ENCODE results near the gene TMEFF2. TPM values are rescaled to one million over a fixed set of nuclear protein-coding genes. Genes with fewer than 3 reads are reported as not detected.

The TMEFF2 gene
- total RNA-seq, 2 experiments from 2014 or later = not detected

- Mint-ChIP-seq H3K9me3 (no peaks in the 10 kb centered on the region), H3K4me3 (no peak overlapping the region), H3K36me3 (ENCODE audit: low read depth) (no peaks in the 10 kb centered on the region), H3K4me1 (ENCODE audit: low read depth) (peaks cover 23% of the 10 kb centered on the region), H3K27me3 (ENCODE audit: low read depth) (no peaks in the 10 kb centered on the region), H3K27ac (no peak overlapping the region)
- CTCF ChIA-PET = no interaction called here
- intact Hi-C loops (cut with micrococcal nuclease) = loop anchor here (10.0 kb wide), 1 partner anchor 518 kb away; no protein-coding TSS in a partner anchor
- DNase-seq = no peak
Observed at GRCh38 chr2:192072778-192073177, 122.0 kb downstream of the TMEFF2 start.

DNA sequence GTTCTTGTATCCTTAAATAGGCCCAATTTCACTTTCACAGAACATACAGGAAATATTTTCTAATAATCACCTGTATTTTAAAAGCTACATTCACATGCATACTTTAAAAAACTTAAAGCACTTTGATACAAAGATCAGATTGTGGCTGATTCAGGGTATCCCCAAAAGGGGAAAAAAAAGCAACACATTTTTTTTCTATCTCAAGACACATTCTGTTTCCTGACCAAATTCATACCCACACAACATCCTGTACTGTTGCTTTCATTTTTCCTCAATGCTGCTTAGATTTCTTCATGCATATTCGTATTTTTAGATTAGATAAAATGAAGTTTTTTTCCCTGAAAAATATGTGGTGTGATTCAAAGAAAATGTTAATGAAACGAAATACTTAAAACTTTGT lies 122.5 kb downstream of the TMEFF2 start:
- Mint-ChIP-seq H3K27me3 (ENCODE audit: low read depth) (no peaks in the 10 kb centered on the region), H3K27ac (no peak overlapping the region), H3K4me3 (no peak overlapping the region), H3K4me1 (ENCODE audit: low read depth) (peaks cover 23% of the 10 kb centered on the region), H3K9me3 (no peaks in the 10 kb centered on the region), H3K36me3 (ENCODE audit: low read depth) (no peaks in the 10 kb centered on the region)
- CTCF ChIA-PET = interaction anchor here (1.6 kb wide), 1 partner anchor 91 kb away, joined by 5 read pairs; no protein-coding TSS in a partner anchor
- DNase-seq = no peak
- intact Hi-C loops (cut with micrococcal nuclease) = loop anchor here (10.0 kb wide), 1 partner anchor 517 kb away; no protein-coding TSS in a partner anchor

DNA sequence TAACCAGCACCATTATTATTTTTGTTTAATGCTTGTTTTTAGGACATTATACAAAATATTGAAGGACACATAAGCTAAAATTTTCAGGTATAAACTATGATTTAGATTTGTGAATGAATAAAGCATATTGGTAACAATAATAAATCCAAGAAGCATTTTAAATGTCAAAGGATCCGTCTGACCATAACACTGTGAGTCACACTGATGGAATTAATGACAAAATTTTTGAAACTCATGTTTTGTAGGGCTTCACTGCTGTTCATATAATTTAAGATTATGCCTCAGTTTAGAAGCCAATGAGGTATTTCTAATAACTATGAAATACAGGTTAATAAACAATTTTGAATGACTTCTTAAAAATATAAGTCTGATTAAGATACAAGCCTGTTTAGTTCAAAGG lies 124.6 kb downstream of the TMEFF2 start:
- Mint-ChIP-seq H3K4me3 (no peak overlapping the region), H3K27ac (no peak overlapping the region), H3K4me1 (ENCODE audit: low read depth) (peaks cover 16% of the 10 kb centered on the region), H3K27me3 (ENCODE audit: low read depth) (no peaks in the 10 kb centered on the region), H3K36me3 (ENCODE audit: low read depth) (no peaks in the 10 kb centered on the region), H3K9me3 (no peaks in the 10 kb centered on the region)
- CTCF ChIA-PET = no interaction called here
- intact Hi-C loops (cut with micrococcal nuclease) = loop anchor here (10.0 kb wide), 1 partner anchor 515 kb away; no protein-coding TSS in a partner anchor
- DNase-seq = no peak

- Mint-ChIP-seq H3K9me3 (no peaks in the 10 kb centered on the region), H3K4me1 (ENCODE audit: low read depth) (peaks cover 16% of the 10 kb centered on the region), H3K27me3 (ENCODE audit: low read depth) (peaks cover 3% of the 10 kb centered on the region), H3K36me3 (ENCODE audit: low read depth) (no peaks in the 10 kb centered on the region), H3K4me3 (no peak overlapping the region), H3K27ac (no peak overlapping the region)
- no peak for DNase-seq
- intact Hi-C loops (cut with micrococcal nuclease) = no loop called here
- CTCF ChIA-PET = no interaction called here
Observed at GRCh38 chr2:192069417-192069816, 125.3 kb downstream of the TMEFF2 start.

DNA sequence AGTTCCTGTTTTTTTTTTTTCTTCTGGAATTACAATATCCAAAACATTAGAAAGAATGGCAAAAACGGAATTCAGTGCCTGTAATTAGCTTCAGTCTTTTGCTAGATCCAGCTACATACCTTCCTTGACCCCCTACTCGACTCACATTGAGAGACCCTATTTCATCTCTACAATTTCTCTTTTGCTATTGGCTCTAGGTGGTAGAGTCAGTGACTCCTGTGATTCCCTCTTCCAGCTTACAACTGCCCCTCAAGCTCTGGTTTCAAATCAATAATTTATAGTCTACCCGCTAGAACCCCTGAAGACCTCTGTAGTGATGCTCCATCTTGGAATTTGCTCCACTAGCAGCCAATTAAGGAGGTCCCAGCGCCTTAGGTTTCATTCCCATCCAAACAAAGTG lies 125.8 kb downstream of the TMEFF2 start:
- CTCF ChIA-PET = no interaction called here
- Mint-ChIP-seq H3K36me3 (ENCODE audit: low read depth) (no peaks in the 10 kb centered on the region), H3K4me3 (no peak overlapping the region), H3K4me1 (ENCODE audit: low read depth) (peaks cover 16% of the 10 kb centered on the region), H3K9me3 (no peaks in the 10 kb centered on the region), H3K27me3 (ENCODE audit: low read depth) (peaks cover 4% of the 10 kb centered on the region), H3K27ac (no peak overlapping the region)
- DNase-seq = no peak
- intact Hi-C loops (cut with micrococcal nuclease) = no loop called here

- peaks cover 6% of the 10 kb centered on the region for H3K27me3 Mint-ChIP-seq (ENCODE audit: low read depth)
- CTCF ChIA-PET = no interaction called here
- H3K9me3 Mint-ChIP-seq = no peaks in the 10 kb centered on the region
- H3K27ac Mint-ChIP-seq = no peak overlapping the region
- H3K36me3 Mint-ChIP-seq (ENCODE audit: low read depth) = no peaks in the 10 kb centered on the region
- H3K4me3 Mint-ChIP-seq = no peak overlapping the region
- DNase-seq = no peak
- H3K4me1 Mint-ChIP-seq (ENCODE audit: low read depth) = peaks cover 9% of the 10 kb centered on the region
- intact Hi-C loops (cut with micrococcal nuclease) = no loop called here
Observed at GRCh38 chr2:192067631-192068030, 127.1 kb downstream of the TMEFF2 start.

GRCh38 chr2:192064459-192064858 lies 130.3 kb downstream of the TMEFF2 start:
- CTCF ChIA-PET = interaction anchor here (0.6 kb wide), 1 partner anchor 76 kb away, joined by 3 read pairs; no protein-coding TSS in a partner anchor
- Mint-ChIP-seq H3K4me3 (no peak overlapping the region), H3K27ac (no peak overlapping the region), H3K9me3 (no peaks in the 10 kb centered on the region), H3K27me3 (ENCODE audit: low read depth) (peaks cover 8% of the 10 kb centered on the region), H3K36me3 (ENCODE audit: low read depth) (no peaks in the 10 kb centered on the region), H3K4me1 (ENCODE audit: low read depth) (no peaks in the 10 kb centered on the region)
- no peak for DNase-seq
- intact Hi-C loops (cut with micrococcal nuclease) = no loop called here

GRCh38 chr2:192060161-192060560 lies 134.6 kb downstream of the TMEFF2 start:
- H3K36me3 Mint-ChIP-seq (ENCODE audit: low read depth) = no peaks in the 10 kb centered on the region
- H3K27me3 Mint-ChIP-seq (ENCODE audit: low read depth) = peaks cover 9% of the 10 kb centered on the region
- H3K27ac Mint-ChIP-seq = no peak overlapping the region
- intact Hi-C loops (cut with micrococcal nuclease) = no loop called here
- no peaks in the 10 kb centered on the region for H3K9me3 Mint-ChIP-seq
- no peak overlapping the region for H3K4me3 Mint-ChIP-seq
- no peak for DNase-seq
- CTCF ChIA-PET = no interaction called here
- no peaks in the 10 kb centered on the region for H3K4me1 Mint-ChIP-seq (ENCODE audit: low read depth)

DNA sequence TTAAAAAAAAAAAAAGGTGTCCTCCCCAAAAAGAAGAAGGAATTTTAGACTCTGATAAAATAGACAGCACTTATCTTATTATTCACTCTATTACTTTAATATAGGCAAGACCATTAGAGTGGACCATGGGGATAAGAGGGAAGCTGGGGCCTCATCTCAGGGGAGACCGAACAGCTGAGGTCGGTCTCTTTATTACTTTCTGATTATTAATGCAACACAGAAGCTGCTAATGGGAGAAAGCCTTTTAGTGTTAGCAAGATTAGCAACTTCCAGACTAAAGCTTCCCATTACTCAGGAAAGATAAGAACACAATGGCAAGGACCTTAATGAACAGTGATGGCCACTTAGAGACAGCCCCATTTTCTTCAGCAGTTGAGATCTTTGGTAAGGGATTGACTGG lies 135.5 kb downstream of the TMEFF2 start:
- peaks cover 5% of the 10 kb centered on the region for H3K27me3 Mint-ChIP-seq (ENCODE audit: low read depth)
- H3K9me3 Mint-ChIP-seq = no peaks in the 10 kb centered on the region
- intact Hi-C loops (cut with micrococcal nuclease) = no loop called here
- H3K4me1 Mint-ChIP-seq (ENCODE audit: low read depth) = no peaks in the 10 kb centered on the region
- CTCF ChIA-PET = no interaction called here
- H3K4me3 Mint-ChIP-seq = no peak overlapping the region
- H3K36me3 Mint-ChIP-seq (ENCODE audit: low read depth) = no peaks in the 10 kb centered on the region
- DNase-seq = no peak
- no peak overlapping the region for H3K27ac Mint-ChIP-seq

GRCh38 chr2:192053921-192054320 lies 140.8 kb downstream of the TMEFF2 start:
- CTCF ChIA-PET = interaction anchor here (1.3 kb wide), 1 partner anchor 8 kb away, joined by 3 read pairs; no protein-coding TSS in a partner anchor
- Mint-ChIP-seq H3K4me1 (ENCODE audit: low read depth) (no peaks in the 10 kb centered on the region), H3K27ac (no peak overlapping the region), H3K9me3 (no peaks in the 10 kb centered on the region), H3K36me3 (ENCODE audit: low read depth) (no peaks in the 10 kb centered on the region), H3K27me3 (ENCODE audit: low read depth) (peaks cover 6% of the 10 kb centered on the region), H3K4me3 (no peak overlapping the region)
- DNase-seq = no peak
- intact Hi-C loops (cut with micrococcal nuclease) = no loop called here

DNA sequence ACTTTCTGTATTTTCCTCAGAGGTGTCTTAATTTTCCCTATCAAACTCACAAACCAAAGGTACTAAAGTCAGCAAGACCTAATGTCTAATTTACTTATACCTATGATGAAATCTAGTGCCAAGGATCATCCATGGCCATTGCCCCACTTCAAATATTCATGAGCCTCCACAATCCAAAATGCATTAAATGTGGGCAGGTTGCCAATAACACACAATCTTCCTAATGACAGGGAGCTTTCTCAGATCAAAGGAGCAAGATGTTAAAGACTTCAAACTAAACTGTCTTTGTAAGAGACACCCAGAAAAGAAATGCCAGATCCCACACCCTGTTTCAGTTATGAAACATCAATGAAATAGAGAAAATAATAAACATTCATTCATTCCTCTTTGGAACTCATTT lies 143.2 kb downstream of the TMEFF2 start:
- peaks cover 6% of the 10 kb centered on the region for H3K27me3 Mint-ChIP-seq (ENCODE audit: low read depth)
- intact Hi-C loops (cut with micrococcal nuclease) = no loop called here
- CTCF ChIA-PET = no interaction called here

DNA sequence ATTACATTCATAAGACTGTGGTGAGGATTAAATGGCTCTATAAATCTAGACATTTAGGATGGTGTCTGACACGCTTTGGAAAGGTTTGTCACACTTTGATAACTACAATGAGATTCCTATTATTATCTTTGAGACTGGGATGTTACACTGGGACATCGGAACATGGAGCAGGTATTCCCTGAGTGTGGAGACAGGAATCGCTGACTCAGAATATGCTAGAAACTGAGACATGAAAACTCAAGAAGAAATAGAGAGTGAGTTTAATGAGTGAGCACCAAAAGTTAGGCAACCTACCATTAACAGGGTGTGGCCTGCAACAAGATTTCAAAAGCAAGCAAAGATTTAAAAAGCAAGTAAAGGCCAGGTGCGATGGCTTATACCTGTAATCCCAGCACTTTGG lies 145.4 kb downstream of the TMEFF2 start:
- Mint-ChIP-seq H3K36me3 (ENCODE audit: low read depth) (no peaks in the 10 kb centered on the region), H3K27me3 (ENCODE audit: low read depth) (peaks cover 6% of the 10 kb centered on the region), H3K27ac (no peak overlapping the region), H3K9me3 (no peaks in the 10 kb centered on the region), H3K4me3 (no peak overlapping the region), H3K4me1 (ENCODE audit: low read depth) (no peaks in the 10 kb centered on the region)
- DNase-seq = no peak
- CTCF ChIA-PET = no interaction called here
- intact Hi-C loops (cut with micrococcal nuclease) = no loop called here

More for the DNA sequence above, 143.2 kb downstream of the TMEFF2 start:
- no peak for DNase-seq
- H3K36me3 Mint-ChIP-seq (ENCODE audit: low read depth) = no peaks in the 10 kb centered on the region
- no peaks in the 10 kb centered on the region for H3K4me1 Mint-ChIP-seq (ENCODE audit: low read depth)
- no peak overlapping the region for H3K27ac Mint-ChIP-seq
- no peaks in the 10 kb centered on the region for H3K9me3 Mint-ChIP-seq
- H3K4me3 Mint-ChIP-seq = no peak overlapping the region

- no peaks in the 10 kb centered on the region for H3K4me1 Mint-ChIP-seq (ENCODE audit: low read depth)
- CTCF ChIA-PET = no interaction called here
- intact Hi-C loops (cut with micrococcal nuclease) = no loop called here
- H3K27me3 Mint-ChIP-seq (ENCODE audit: low read depth) = peaks cover 6% of the 10 kb centered on the region
- H3K27ac Mint-ChIP-seq = no peak overlapping the region
- no peak for DNase-seq
- H3K9me3 Mint-ChIP-seq = no peaks in the 10 kb centered on the region
- H3K4me3 Mint-ChIP-seq = no peak overlapping the region
- no peaks in the 10 kb centered on the region for H3K36me3 Mint-ChIP-seq (ENCODE audit: low read depth)
Observed at GRCh38 chr2:192047315-192048107, 147.2 kb downstream of the TMEFF2 start.

Measured in activated naive CD4-positive, alpha-beta T cell treated with anti-CD3 and anti-CD28 coated beads for 36 hours (primary cell).